ENCODE measurements around the gene PRR29.
"Not testable (repeated sequence)": the region's sequence is repeated elsewhere in the genome, so short reads cannot be mapped to it uniquely, and the experiment has no call there.

Gene PRR29

DNA sequence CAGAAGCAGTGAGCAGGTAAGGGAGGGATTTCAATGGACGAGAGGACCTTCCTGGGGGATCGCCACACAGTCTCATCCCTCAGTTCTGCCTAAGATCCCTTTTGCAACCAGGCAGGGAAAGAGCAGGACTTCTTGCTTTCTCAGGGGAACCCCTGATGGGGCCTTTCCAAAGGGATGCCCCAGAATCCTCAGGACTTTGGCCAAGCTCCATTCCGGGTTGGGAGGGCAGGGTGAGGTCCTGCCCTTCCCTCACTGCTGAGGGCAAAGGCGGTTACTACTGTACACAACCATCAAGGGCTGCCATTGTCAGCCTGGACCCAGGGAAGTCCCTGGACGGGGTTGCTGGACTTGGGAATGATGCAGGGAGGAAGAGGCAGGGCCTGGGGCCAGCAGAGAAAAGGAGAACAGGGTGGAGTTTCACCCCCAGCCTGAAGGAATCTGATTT lies 9.7 kb downstream of the PRR29 start:
- Histone ChIP-seq H3K36me3 (ENCODE audit: control insufficient read depth in 1 of 2, insufficient read depth in 2 of 2, low read length in 2 of 2) (no peaks in the 10 kb centered on the region), H3K27me3 (ENCODE audit: low read depth, low read length) (no peaks in the 10 kb centered on the region), H3K4me3 (ENCODE audit: low read depth in 1 of 2, low read length in 2 of 2) (no peak overlapping the region), H3K9me3 (ENCODE audit: control insufficient read depth in 1 of 2, low read length in 2 of 2) (no peaks in the 10 kb centered on the region), H3K4me1 (ENCODE audit: control insufficient read depth in 1 of 2, insufficient read depth in 2 of 2, low read length in 2 of 2) (peaks cover 7 to 17% of the 10 kb centered on the region in 2 donors), H3K27ac (ENCODE audit: low read length) (peak overlapping the region; percentile 51)

DNA sequence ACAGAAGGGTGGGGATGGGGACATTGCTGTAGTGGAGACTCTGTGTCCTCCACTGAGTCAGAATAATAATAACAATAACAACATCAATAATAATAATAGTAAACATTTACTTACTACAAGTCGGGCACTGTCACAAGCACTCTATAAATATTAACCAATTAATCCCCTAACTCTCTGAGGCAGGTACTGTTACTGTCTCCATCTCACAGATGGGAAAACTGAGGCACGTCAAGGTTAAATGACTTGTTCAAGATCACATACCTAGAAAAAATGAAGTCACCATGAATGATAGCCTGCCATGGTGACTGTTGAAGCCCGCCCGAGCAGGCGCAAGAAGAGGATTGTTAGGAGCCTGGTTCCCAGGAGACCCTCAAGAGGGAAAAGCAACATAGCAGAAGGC lies 10.2 kb downstream of the PRR29 start:
- no peaks in the 10 kb centered on the region for H3K9me3 ChIP-seq (ENCODE audit: control insufficient read depth in 1 of 2, low read length in 2 of 2)
- no peak overlapping the region for H3K4me3 ChIP-seq (ENCODE audit: low read depth in 1 of 2, low read length in 2 of 2)
- H3K36me3 ChIP-seq (ENCODE audit: control insufficient read depth in 1 of 2, insufficient read depth in 2 of 2, low read length in 2 of 2): no peaks in the 10 kb centered on the region
- H3K27ac ChIP-seq (ENCODE audit: low read length): no peak overlapping the region
- no peaks in the 10 kb centered on the region for H3K27me3 ChIP-seq (ENCODE audit: low read depth, low read length)
- H3K4me1 ChIP-seq (ENCODE audit: control insufficient read depth in 1 of 2, insufficient read depth in 2 of 2, low read length in 2 of 2): peaks cover 7 to 17% of the 10 kb centered on the region in 2 donors

DNA sequence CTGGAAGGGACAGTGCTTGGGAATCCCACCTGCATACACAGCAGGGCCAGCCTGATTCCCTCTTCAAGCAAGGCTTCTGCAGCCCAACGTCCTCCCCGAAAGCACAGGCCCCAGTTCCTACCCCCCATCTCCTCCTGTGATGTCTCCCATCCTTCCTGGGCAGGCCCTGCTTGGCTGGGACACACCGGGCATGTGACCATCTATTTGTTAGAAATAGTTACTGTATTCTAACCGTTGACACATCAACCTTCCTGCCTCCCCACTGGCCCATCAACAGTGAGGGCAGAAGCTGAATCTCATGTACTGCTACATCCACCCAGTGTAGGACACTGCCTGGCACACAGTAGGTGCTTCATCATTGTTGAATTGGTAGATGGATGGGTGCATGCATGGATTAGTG lies 10.7 kb downstream of the PRR29 start:
- H3K4me3 ChIP-seq (ENCODE audit: low read depth in 1 of 2, low read length in 2 of 2): no peak overlapping the region
- no peaks in the 10 kb centered on the region for H3K36me3 ChIP-seq (ENCODE audit: control insufficient read depth in 1 of 2, insufficient read depth in 2 of 2, low read length in 2 of 2)
- no peaks in the 10 kb centered on the region for H3K27me3 ChIP-seq (ENCODE audit: low read depth, low read length)
- peaks cover 7 to 17% of the 10 kb centered on the region in 2 donors for H3K4me1 ChIP-seq (ENCODE audit: control insufficient read depth in 1 of 2, insufficient read depth in 2 of 2, low read length in 2 of 2)
- no peaks in the 10 kb centered on the region for H3K9me3 ChIP-seq (ENCODE audit: control insufficient read depth in 1 of 2, low read length in 2 of 2)
- no peak overlapping the region for H3K27ac ChIP-seq (ENCODE audit: low read length)

DNA sequence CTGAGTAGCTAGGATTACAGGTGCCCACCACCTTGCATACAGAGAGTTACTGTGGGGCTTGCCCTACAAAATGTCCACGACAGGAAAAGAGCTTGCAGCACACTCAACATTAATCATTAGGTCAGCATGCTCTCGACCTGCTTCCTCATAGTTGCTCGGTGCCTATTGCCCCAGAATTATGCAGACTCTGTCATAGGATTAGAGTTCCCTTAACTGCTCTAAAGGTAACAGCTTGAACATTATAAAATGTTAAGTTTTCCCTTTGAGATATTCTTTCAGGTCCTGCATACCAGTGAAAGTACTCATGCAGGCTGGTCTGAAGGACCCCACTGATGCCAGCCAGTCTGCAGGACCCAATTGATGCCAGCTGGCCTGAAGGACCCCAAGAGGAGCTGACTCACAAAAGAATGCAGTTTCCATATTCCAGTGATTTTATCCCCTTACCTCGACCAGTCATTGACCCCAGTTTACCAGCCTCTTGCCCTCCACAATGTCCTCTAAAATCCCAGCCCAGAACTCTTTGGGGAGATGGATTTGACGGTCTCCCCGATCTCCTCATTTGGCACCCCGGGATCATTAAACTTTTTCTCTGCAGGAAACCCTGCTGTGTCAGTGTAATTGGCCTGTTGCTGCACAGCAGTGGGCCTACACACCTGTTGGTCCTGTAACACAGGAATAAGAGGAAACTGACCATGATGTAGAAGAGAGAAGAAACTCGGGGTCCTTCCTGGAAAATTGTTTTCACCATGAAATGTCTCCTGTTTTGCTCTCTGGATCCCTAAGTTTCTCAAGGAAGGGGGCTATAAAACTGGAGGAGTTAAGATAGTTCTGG lies 11.6 kb downstream of the PRR29 start:
- Histone ChIP-seq H3K4me1 (ENCODE audit: control insufficient read depth in 1 of 2, insufficient read depth in 2 of 2, low read length in 2 of 2) (peaks cover 7 to 17% of the 10 kb centered on the region in 2 donors), H3K4me3 (ENCODE audit: low read depth in 1 of 2, low read length in 2 of 2) (no peak overlapping the region), H3K27me3 (ENCODE audit: low read depth, low read length) (no peaks in the 10 kb centered on the region), H3K9me3 (ENCODE audit: control insufficient read depth in 1 of 2, low read length in 2 of 2) (no peaks in the 10 kb centered on the region), H3K36me3 (ENCODE audit: control insufficient read depth in 1 of 2, insufficient read depth in 2 of 2, low read length in 2 of 2) (no peaks in the 10 kb centered on the region), H3K27ac (ENCODE audit: low read length) (no peak overlapping the region)

DNA sequence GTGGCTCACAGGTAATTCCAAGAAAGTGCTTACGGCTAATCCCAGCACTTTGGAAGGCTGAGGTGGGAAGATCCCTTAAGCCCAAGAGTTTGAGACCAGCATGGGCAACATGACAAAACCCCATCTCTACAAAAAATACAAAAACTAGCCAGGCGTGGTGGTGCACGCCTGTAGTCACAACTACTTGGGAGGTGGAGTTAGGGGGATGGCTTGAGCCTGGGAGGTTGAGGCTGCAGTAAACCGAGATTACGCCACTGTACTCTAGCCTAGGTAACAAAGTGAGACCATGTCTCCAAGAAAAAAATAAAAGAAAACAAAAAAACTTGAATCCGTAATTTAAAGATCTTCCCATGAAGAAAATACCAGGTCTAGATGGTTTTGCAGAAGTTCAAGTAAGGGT lies 17.3 kb downstream of the PRR29 start:
- H3K9me3 ChIP-seq (ENCODE audit: control insufficient read depth in 1 of 2, low read length in 2 of 2): no peaks in the 10 kb centered on the region
- H3K36me3 ChIP-seq (ENCODE audit: control insufficient read depth in 1 of 2, insufficient read depth in 2 of 2, low read length in 2 of 2): no peaks in the 10 kb centered on the region
- no peak overlapping the region for H3K27ac ChIP-seq (ENCODE audit: low read length)
- no peaks in the 10 kb centered on the region for H3K27me3 ChIP-seq (ENCODE audit: low read depth, low read length)
- no peaks in the 10 kb centered on the region for H3K4me1 ChIP-seq (ENCODE audit: control insufficient read depth in 1 of 2, insufficient read depth in 2 of 2, low read length in 2 of 2)
- H3K4me3 ChIP-seq (ENCODE audit: low read depth in 1 of 2, low read length in 2 of 2): no peak overlapping the region

DNA sequence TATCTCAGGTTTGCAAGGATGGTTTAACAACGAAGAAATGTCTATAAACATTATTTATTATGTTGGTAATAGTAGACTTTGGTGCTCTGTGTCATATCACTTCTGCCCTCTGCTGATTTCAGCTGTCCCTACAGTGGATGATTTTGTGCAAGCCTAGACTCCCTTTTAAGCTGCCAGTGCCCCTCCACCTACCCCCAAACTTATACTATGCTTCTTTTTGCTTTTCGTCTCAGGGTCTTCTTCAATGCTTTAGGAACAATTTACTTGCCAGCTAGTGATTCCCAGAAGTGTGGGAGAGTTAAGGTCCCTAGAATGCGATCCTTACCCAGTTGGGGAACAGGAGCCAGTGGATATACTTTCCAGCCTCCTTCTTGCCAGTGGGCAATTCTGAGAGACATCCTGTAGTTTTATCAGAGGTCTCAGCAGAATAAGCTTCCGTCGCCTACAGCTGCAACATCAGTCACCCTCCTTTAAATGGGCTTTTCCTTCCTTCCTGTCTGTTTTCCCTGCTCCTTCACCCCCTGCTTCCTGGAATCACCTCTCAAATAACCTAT lies 18.2 kb downstream of the PRR29 start:
- Histone ChIP-seq H3K4me1 (ENCODE audit: control insufficient read depth in 1 of 2, insufficient read depth in 2 of 2, low read length in 2 of 2) (no peaks in the 10 kb centered on the region), H3K4me3 (ENCODE audit: low read depth in 1 of 2, low read length in 2 of 2) (no peak overlapping the region), H3K27me3 (ENCODE audit: low read depth, low read length) (no peaks in the 10 kb centered on the region), H3K36me3 (ENCODE audit: control insufficient read depth in 1 of 2, insufficient read depth in 2 of 2, low read length in 2 of 2) (no peaks in the 10 kb centered on the region), H3K27ac (ENCODE audit: low read length) (peak overlapping the region; percentile 27), H3K9me3 (ENCODE audit: control insufficient read depth in 1 of 2, low read length in 2 of 2) (no peaks in the 10 kb centered on the region)

DNA sequence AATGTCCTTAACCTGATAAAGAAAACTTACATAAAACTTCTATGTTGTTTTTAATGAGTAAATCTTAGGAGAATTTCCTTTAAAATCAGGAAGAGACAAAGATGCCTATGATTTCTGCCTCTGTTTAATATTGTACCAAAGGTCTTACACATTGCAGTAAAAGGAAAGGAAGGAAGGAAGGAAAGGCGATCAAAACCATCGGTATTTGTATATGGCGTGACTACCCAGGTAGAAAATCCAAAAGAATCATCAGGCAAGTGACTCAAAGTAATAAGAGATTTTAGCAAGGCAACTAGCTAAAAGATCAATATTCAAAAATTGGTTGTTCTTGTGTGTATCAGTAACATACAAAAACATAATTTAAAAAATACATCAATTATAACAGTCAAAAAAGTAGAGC lies 18.8 kb downstream of the PRR29 start:
- Histone ChIP-seq H3K27me3 (ENCODE audit: low read depth, low read length) (no peaks in the 10 kb centered on the region), H3K27ac (ENCODE audit: low read length) (no peak overlapping the region), H3K9me3 (ENCODE audit: control insufficient read depth in 1 of 2, low read length in 2 of 2) (no peaks in the 10 kb centered on the region), H3K4me3 (ENCODE audit: low read depth in 1 of 2, low read length in 2 of 2) (no peak overlapping the region), H3K36me3 (ENCODE audit: control insufficient read depth in 1 of 2, insufficient read depth in 2 of 2, low read length in 2 of 2) (no peaks in the 10 kb centered on the region), H3K4me1 (ENCODE audit: control insufficient read depth in 1 of 2, insufficient read depth in 2 of 2, low read length in 2 of 2) (no peaks in the 10 kb centered on the region)

DNA sequence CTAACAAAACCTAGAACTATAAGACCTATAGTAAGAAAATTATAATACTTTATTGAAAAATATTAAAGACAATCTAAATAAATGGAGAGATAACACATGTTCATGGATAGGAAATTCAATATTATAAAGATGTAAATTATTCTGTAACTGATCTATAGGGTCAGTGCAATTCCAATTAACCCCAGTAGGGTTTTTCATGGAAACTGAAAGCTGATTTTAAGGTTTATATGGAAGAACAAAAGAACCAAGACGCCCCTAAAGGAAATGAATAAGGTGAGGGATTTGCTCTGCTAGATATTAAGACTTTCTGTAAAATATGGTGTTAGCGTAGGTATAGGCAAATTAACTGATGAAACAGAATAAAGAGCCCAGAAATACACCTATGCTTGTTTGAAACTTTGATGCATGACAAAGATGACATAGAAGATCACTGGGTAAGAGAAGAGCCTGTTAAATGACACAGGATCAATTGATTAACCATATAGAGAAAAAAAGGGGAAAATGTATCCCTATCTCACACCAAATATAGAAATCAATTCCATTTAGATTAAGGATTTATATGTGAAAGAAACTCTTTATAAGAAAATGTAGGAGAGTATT lies 19.3 kb downstream of the PRR29 start:
- Histone ChIP-seq H3K4me1 (ENCODE audit: control insufficient read depth in 1 of 2, insufficient read depth in 2 of 2, low read length in 2 of 2) (no peaks in the 10 kb centered on the region), H3K4me3 (ENCODE audit: low read depth in 1 of 2, low read length in 2 of 2) (no peak overlapping the region), H3K27ac (ENCODE audit: low read length) (no peak overlapping the region), H3K27me3 (ENCODE audit: low read depth, low read length) (no peaks in the 10 kb centered on the region), H3K9me3 (ENCODE audit: control insufficient read depth in 1 of 2, low read length in 2 of 2) (no peaks in the 10 kb centered on the region), H3K36me3 (ENCODE audit: control insufficient read depth in 1 of 2, insufficient read depth in 2 of 2, low read length in 2 of 2) (no peaks in the 10 kb centered on the region)

DNA sequence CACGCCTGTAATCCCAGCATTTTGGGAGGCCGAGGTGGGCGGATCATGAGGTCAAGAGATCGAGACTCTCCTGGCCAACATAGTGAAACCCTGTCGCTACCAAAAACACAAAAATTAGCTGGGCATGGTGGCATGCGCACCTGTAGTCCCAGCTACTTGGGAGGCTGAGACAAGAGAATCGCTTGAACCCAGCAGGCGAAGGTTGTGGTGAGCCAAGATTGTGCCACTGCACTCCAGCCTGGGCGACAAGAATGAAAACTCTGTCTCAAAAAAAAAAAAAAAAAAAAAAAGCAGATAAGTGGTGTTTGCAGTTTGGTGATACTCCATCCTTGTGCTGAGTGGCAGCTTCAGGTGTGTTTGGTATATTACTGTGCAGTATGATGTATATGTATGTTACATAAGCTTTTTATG lies 21.4 kb downstream of the PRR29 start:
- H3K4me1 ChIP-seq (ENCODE audit: control insufficient read depth in 1 of 2, insufficient read depth in 2 of 2, low read length in 2 of 2); H3K36me3 ChIP-seq (ENCODE audit: control insufficient read depth in 1 of 2, insufficient read depth in 2 of 2, low read length in 2 of 2); H3K27me3 ChIP-seq (ENCODE audit: low read depth, low read length); H3K9me3 ChIP-seq (ENCODE audit: control insufficient read depth in 1 of 2, low read length in 2 of 2): not testable (repeated sequence)
- peak overlapping the region; percentile 58 to 65 for H3K4me3 ChIP-seq (ENCODE audit: low read depth in 1 of 2, low read length in 2 of 2)
- H3K27ac ChIP-seq (ENCODE audit: low read length): peak overlapping the region; percentile 73

DNA sequence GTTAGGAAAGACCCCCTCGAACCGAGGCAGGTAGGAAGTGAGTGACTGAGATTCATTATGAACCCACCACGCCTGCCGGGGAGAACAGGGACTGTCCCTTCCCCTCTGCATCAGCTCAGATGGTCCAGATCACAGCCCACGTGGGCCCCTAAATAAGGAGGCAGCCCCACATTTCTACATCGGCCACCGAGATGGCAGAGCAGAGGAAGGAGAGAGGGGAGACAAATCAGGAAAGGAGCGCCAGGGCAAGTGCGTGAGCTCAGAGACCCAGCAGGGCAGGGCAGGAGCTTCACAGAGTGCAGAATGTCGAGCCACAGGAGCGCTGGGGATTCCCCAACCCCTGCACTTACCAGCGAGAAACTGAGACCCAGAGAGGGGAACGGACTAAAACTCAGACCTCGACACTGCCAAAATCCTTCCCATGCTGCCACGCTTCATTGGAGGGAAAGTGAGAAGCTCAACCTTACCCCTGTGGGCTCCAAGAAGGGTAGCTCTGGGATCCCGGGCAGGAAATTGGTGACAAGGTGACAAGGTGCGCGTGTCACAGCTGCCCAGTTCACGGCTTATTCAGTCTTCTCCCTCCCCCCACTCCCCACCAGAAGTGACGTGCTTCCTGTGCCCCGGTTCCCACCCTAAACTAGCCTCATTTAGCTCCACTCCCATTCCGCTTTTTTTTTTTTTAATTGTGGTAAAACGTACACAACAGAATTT lies 22.1 kb downstream of the PRR29 start, which contains the start of gene ICAM2:
Gene ICAM2 (minus strand): TSS at position 578 of the 711 bp plus-strand sequence. CDS start 13,942 bp downstream, outside the sequence.
- H3K4me3 ChIP-seq (ENCODE audit: low read depth in 1 of 2, low read length in 2 of 2): peak within 1 kb of the TSS; percentile 58 to 65

DNA sequence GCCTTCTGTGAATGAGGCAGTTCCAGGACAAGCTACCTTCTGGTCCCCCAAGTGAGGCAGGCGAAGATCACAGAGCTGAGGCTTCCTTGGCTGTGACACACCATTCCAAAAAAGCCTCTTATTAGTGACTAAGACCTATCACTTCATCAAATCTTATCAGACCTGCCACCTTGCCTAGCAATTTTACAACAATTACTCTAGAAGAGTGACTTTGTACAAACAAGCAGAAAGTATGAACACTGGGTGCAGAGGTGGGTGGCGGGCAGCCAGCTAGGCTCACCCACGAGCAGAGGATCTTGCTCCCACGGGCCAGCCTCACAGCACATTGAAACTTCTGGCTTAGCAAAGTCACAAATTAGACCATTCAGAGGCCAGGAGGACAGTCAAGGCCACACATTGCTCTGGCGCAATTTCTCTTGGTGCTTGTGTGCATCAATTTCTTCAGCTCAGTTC lies 24.5 kb downstream of the PRR29 start:
- H3K36me3 ChIP-seq (ENCODE audit: control insufficient read depth in 1 of 2, insufficient read depth in 2 of 2, low read length in 2 of 2): no peaks in the 10 kb centered on the region
- H3K27me3 ChIP-seq (ENCODE audit: low read depth, low read length): no peaks in the 10 kb centered on the region
- H3K4me3 ChIP-seq (ENCODE audit: low read depth in 1 of 2, low read length in 2 of 2): no peak overlapping the region
- no peak overlapping the region for H3K27ac ChIP-seq (ENCODE audit: low read length)
- H3K4me1 ChIP-seq (ENCODE audit: control insufficient read depth in 1 of 2, insufficient read depth in 2 of 2, low read length in 2 of 2): peaks cover 0 to 7% of the 10 kb centered on the region in 2 donors
- H3K9me3 ChIP-seq (ENCODE audit: control insufficient read depth in 1 of 2, low read length in 2 of 2): no peaks in the 10 kb centered on the region

More for the DNA sequence above, 22.1 kb downstream of the PRR29 start, which contains the start of gene ICAM2:
- Histone ChIP-seq H3K4me1 (ENCODE audit: control insufficient read depth in 1 of 2, insufficient read depth in 2 of 2, low read length in 2 of 2) (no peaks in the 10 kb centered on the region), H3K27ac (ENCODE audit: low read length) (peak within 1 kb of the TSS; percentile 73), H3K27me3 (ENCODE audit: low read depth, low read length) (no peaks in the 10 kb centered on the region), H3K9me3 (ENCODE audit: control insufficient read depth in 1 of 2, low read length in 2 of 2) (no peaks in the 10 kb centered on the region), H3K36me3 (ENCODE audit: control insufficient read depth in 1 of 2, insufficient read depth in 2 of 2, low read length in 2 of 2) (no peaks in the 10 kb centered on the region)

All from muscle layer of duodenum (tissue), 2 donors.